ENCODE measurements around the gene RAPGEF2. TPM values are rescaled to one million over a fixed set of nuclear protein-coding genes. Genes with fewer than 3 reads are reported as not detected.
"Not testable (repeated sequence)": the region's sequence is repeated elsewhere in the genome, so short reads cannot be mapped to it uniquely, and the experiment has no call there.

RAPGEF2 gene
- total RNA-seq, 1 donor, result 57.9 TPM

GRCh38 chr4:159107203-159107925 lies 4.5 kb downstream of the RAPGEF2 start:
- no peaks in the 10 kb centered on the region for H3K9me3 ChIP-seq (ENCODE audit: low read depth, low read length)
- no peak overlapping the region for H3K4me3 ChIP-seq (ENCODE audit: low read length)
- H3K27me3 ChIP-seq (ENCODE audit: insufficient read depth, low read length), result peaks cover under 1% of the 10 kb centered on the region
- H3K4me1 ChIP-seq (ENCODE audit: insufficient read depth, low read length), result peaks cover 29% of the 10 kb centered on the region

- H3K9me3 ChIP-seq (ENCODE audit: low read depth, low read length), result no peaks in the 10 kb centered on the region
- no peaks in the 10 kb centered on the region for H3K27me3 ChIP-seq (ENCODE audit: insufficient read depth, low read length)
- peaks cover 27% of the 10 kb centered on the region for H3K4me1 ChIP-seq (ENCODE audit: insufficient read depth, low read length)
- H3K4me3 ChIP-seq (ENCODE audit: low read length), result no peak overlapping the region
Measured at GRCh38 chr4:159108124-159108523, 5.2 kb downstream of the RAPGEF2 start.

GRCh38 chr4:159110961-159111360 lies 8.1 kb downstream of the RAPGEF2 start:
- Histone ChIP-seq H3K9me3 (ENCODE audit: low read depth, low read length) (no peaks in the 10 kb centered on the region), H3K4me3 (ENCODE audit: low read length) (no peak overlapping the region), H3K4me1 (ENCODE audit: insufficient read depth, low read length) (peaks cover 9% of the 10 kb centered on the region), H3K27me3 (ENCODE audit: insufficient read depth, low read length) (no peaks in the 10 kb centered on the region)

- Histone ChIP-seq H3K4me1 (ENCODE audit: insufficient read depth, low read length) (peaks cover 6% of the 10 kb centered on the region), H3K4me3 (ENCODE audit: low read length) (no peak overlapping the region), H3K9me3 (ENCODE audit: low read depth, low read length) (no peaks in the 10 kb centered on the region), H3K27me3 (ENCODE audit: insufficient read depth, low read length) (no peaks in the 10 kb centered on the region)
Measured at GRCh38 chr4:159111416-159111815, 8.5 kb downstream of the RAPGEF2 start.

- H3K4me1 ChIP-seq (ENCODE audit: insufficient read depth, low read length); H3K4me3 ChIP-seq (ENCODE audit: low read length); H3K27me3 ChIP-seq (ENCODE audit: insufficient read depth, low read length); H3K9me3 ChIP-seq (ENCODE audit: low read depth, low read length): not testable (repeated sequence)
Measured at GRCh38 chr4:159113366-159113765, 10.5 kb downstream of the RAPGEF2 start.

GRCh38 chr4:159116098-159116497 lies 13.2 kb downstream of the RAPGEF2 start:
- H3K4me3 ChIP-seq (ENCODE audit: low read length); H3K9me3 ChIP-seq (ENCODE audit: low read depth, low read length); H3K4me1 ChIP-seq (ENCODE audit: insufficient read depth, low read length); H3K27me3 ChIP-seq (ENCODE audit: insufficient read depth, low read length): not testable (repeated sequence)

GRCh38 chr4:159116693-159117092 lies 13.8 kb downstream of the RAPGEF2 start:
- H3K4me3 ChIP-seq (ENCODE audit: low read length); H3K4me1 ChIP-seq (ENCODE audit: insufficient read depth, low read length); H3K27me3 ChIP-seq (ENCODE audit: insufficient read depth, low read length): not testable (repeated sequence)

GRCh38 chr4:159117564-159117963 lies 14.7 kb downstream of the RAPGEF2 start:
- H3K27me3 ChIP-seq (ENCODE audit: insufficient read depth, low read length), result no peaks in the 10 kb centered on the region
- peaks cover 5% of the 10 kb centered on the region for H3K4me1 ChIP-seq (ENCODE audit: insufficient read depth, low read length)
- no peaks in the 10 kb centered on the region for H3K9me3 ChIP-seq (ENCODE audit: low read depth, low read length)
- no peak overlapping the region for H3K4me3 ChIP-seq (ENCODE audit: low read length)

More at GRCh38 chr4:159116693-159117092, 13.8 kb downstream of the RAPGEF2 start:
- H3K9me3 ChIP-seq (ENCODE audit: low read depth, low read length), result not testable (repeated sequence)

- no peak overlapping the region for H3K4me3 ChIP-seq (ENCODE audit: low read length)
- H3K4me1 ChIP-seq (ENCODE audit: insufficient read depth, low read length), result peaks cover 5% of the 10 kb centered on the region
- no peaks in the 10 kb centered on the region for H3K9me3 ChIP-seq (ENCODE audit: low read depth, low read length)
- no peaks in the 10 kb centered on the region for H3K27me3 ChIP-seq (ENCODE audit: insufficient read depth, low read length)
Measured at GRCh38 chr4:159117968-159118367, 15.1 kb downstream of the RAPGEF2 start.

- Histone ChIP-seq H3K4me1 (ENCODE audit: insufficient read depth, low read length) (peaks cover 5% of the 10 kb centered on the region), H3K27me3 (ENCODE audit: insufficient read depth, low read length) (no peaks in the 10 kb centered on the region), H3K9me3 (ENCODE audit: low read depth, low read length) (no peaks in the 10 kb centered on the region), H3K4me3 (ENCODE audit: low read length) (no peak overlapping the region)
Measured at GRCh38 chr4:159121371-159121770, 18.5 kb downstream of the RAPGEF2 start.

GRCh38 chr4:159126716-159127115 lies 23.8 kb downstream of the RAPGEF2 start:
- no peak overlapping the region for H3K4me3 ChIP-seq (ENCODE audit: low read length)
- no peaks in the 10 kb centered on the region for H3K9me3 ChIP-seq (ENCODE audit: low read depth, low read length)
- no peaks in the 10 kb centered on the region for H3K27me3 ChIP-seq (ENCODE audit: insufficient read depth, low read length)
- no peaks in the 10 kb centered on the region for H3K4me1 ChIP-seq (ENCODE audit: insufficient read depth, low read length)

- no peaks in the 10 kb centered on the region for H3K9me3 ChIP-seq (ENCODE audit: low read depth, low read length)
- H3K27me3 ChIP-seq (ENCODE audit: insufficient read depth, low read length), result no peaks in the 10 kb centered on the region
- no peaks in the 10 kb centered on the region for H3K4me1 ChIP-seq (ENCODE audit: insufficient read depth, low read length)
- H3K4me3 ChIP-seq (ENCODE audit: low read length), result no peak overlapping the region
Measured at GRCh38 chr4:159127745-159128518, 25.1 kb downstream of the RAPGEF2 start.

GRCh38 chr4:159129814-159130550 lies 27.1 kb downstream of the RAPGEF2 start:
- H3K9me3 ChIP-seq (ENCODE audit: low read depth, low read length), result no peaks in the 10 kb centered on the region
- no peaks in the 10 kb centered on the region for H3K4me1 ChIP-seq (ENCODE audit: insufficient read depth, low read length)
- no peaks in the 10 kb centered on the region for H3K27me3 ChIP-seq (ENCODE audit: insufficient read depth, low read length)
- no peak overlapping the region for H3K4me3 ChIP-seq (ENCODE audit: low read length)

- no peak overlapping the region for H3K4me3 ChIP-seq (ENCODE audit: low read length)
- H3K4me1 ChIP-seq (ENCODE audit: insufficient read depth, low read length), result no peaks in the 10 kb centered on the region
- no peaks in the 10 kb centered on the region for H3K27me3 ChIP-seq (ENCODE audit: insufficient read depth, low read length)
- no peaks in the 10 kb centered on the region for H3K9me3 ChIP-seq (ENCODE audit: low read depth, low read length)
Measured at GRCh38 chr4:159131564-159131963, 28.7 kb downstream of the RAPGEF2 start.

- Histone ChIP-seq H3K4me3 (ENCODE audit: low read length) (no peak overlapping the region), H3K9me3 (ENCODE audit: low read depth, low read length) (no peaks in the 10 kb centered on the region)
Measured at GRCh38 chr4:159134429-159134828, 31.6 kb downstream of the RAPGEF2 start.

More at GRCh38 chr4:159134429-159134828, 31.6 kb downstream of the RAPGEF2 start:
- no peaks in the 10 kb centered on the region for H3K27me3 ChIP-seq (ENCODE audit: insufficient read depth, low read length)
- no peaks in the 10 kb centered on the region for H3K4me1 ChIP-seq (ENCODE audit: insufficient read depth, low read length)
